HL-60/S4 treated with phorbol 12-myristate 13-acetate at 8.2 ng/mL for 4 days and 3 days (cell line): ENCODE measurements around the gene CREG1.
"Not testable (repeated sequence)": the region's sequence is repeated elsewhere in the genome, so short reads cannot be mapped to it uniquely, and the experiment has no call there.

Experiments used
- in situ Hi-C: fragments of 300-500 bp; cut with MboI; formaldehyde crosslinking; loops from 2 replicates; pipeline ENCODE4 v1.15.0; 2022; ENCODE audit warnings: low sequenced_read_pairs

Gene CREG1

GRCh38 chr1:167553136-167554027, at the start of gene CREG1:
Gene CREG1, minus strand, starts transcription at chr1:167553762.
- in situ Hi-C loops, result no loop called here

- in situ Hi-C loops, result no loop called here
Observed at GRCh38 chr1:167602840-167603239, 49.3 kb upstream of the CREG1 start.

DNA sequence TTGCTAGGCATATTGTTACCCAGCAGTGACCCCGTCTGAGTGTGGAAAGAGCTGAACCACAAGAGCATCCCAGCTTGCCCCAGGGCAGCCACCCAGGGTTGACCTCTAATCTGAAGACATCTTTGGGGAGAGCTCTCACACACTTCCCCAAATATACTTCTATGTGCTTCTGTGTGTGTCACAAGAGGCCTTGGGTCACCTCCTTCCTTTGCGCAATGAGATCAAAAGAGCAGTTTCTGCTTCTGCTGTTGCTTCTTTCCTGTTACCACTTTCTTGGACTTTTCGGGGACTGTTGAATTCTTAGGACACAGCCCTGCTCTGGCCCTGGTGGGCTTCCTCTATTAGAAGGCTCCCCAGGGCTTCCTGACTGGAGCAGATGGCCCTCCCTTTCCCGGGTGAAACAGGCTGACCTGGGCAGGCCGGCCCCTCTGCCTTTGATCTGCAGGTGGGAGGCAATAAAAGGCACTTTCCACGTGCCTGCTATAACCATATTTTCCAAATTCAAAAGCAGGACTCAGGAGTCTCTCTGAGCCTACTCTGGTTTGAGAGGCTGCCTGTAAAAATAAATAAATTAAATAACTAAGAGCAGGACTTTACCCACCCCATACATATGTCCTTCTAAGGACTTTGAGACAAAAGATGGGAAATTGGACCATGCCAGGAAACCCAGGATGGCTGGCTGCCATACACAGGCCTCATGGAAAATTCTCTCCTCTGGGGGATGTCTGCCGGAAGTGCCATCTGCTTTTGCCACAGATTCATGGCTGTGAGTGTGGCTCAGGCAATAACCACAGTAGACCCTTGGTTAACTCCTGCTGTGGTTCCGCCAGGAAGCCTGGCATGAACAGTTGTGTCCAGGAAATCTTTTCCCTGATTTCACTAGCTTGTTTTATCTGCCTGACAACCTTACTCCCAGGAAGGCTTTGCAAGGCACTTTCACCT, 48.2 kb upstream of the CREG1 start:
- in situ Hi-C loops, result no loop called here

DNA sequence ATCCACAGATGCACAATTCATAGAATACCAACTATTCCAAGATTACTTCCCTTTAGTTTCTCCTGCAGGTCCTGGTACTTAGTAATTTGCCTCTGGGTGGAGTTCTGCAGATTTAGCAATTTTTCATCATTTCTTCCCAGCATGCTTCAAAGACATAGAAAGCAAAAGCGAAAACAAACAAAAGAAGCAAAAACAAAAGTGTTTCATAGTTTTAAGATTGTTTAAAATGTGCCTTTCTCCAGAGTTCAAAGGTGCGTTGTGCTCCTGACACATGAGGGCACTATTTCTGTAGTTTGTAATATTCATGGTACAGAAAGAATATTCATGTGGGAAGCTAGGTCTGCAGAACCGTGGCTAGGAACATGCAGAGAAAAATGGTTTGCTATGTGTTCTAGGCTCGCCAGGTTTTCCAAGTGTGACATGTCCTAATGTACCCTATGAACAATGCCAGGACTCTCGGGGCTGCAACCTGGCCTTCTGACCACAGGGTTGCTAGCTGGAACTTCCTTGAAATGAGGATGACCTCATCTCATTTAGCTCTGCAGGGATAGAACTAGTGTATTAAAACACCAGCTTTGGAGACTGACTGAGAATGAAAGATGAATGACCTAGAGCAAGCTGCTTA, 46.5 kb upstream of the CREG1 start:
- in situ Hi-C loops, result no loop called here

- in situ Hi-C loops, result no loop called here
Observed at GRCh38 chr1:167594822-167595221, 41.3 kb upstream of the CREG1 start.

DNA sequence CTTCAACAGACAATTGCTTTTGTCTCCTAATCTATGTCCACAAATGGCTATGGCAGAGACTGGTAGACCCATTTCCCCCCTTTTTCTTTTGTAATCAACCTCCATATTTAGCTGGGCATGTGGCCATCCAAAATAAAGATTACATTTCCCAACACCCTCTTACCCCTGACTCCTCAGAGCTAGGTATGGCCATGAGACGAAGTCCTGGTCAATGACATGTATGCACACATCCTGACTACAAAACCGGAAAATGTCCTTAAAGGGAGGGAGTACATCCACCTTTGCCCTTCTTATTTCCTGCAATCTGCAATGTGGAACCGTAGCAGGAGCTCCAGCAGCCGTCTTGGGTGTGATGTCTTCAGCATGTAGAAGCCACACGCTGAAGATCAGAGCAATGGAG, 40.3 kb upstream of the CREG1 start:
- in situ Hi-C loops, result no loop called here

DNA sequence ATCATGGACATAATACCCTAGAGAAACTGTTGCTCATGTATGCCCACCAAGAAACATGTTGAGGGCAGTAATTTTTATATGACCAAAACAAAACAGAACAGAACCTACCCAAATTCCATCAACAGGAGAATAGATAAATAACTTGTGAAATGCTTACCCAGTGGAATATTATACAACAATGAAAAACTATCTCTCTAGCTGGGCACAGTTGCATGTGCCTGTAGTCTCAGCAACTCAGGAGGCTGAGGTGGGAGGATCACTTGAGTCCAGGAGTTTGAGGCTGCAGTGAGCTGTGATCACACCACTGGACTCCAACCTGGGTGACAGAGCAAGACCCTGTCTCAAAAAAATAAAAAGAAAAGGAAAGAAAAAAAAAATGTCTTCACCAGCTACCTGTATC, 38.9 kb upstream of the CREG1 start:
- in situ Hi-C loops, result no loop called here

DNA sequence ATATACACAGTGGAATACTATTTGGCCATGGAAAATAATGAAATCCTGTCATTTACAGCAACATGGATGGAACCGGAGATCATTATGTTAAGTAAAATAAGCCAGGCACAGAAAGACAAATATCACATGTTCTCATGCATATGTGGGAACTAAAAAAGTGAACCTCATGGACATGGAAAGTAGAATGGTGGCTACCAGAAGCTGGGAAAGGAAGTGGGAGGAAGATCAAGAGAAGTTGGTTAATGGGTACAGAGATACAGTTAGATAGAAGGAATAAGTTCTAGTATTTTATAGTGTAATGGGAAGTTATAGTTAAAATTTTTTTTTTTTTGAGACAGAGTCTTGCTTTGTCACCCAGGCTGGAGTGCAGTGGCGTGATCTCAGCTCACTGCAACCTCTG, 34.8 kb upstream of the CREG1 start:
- in situ Hi-C loops, result no loop called here

GRCh38 chr1:167587872-167588271, 34.3 kb upstream of the CREG1 start:
- in situ Hi-C loops, result no loop called here

DNA sequence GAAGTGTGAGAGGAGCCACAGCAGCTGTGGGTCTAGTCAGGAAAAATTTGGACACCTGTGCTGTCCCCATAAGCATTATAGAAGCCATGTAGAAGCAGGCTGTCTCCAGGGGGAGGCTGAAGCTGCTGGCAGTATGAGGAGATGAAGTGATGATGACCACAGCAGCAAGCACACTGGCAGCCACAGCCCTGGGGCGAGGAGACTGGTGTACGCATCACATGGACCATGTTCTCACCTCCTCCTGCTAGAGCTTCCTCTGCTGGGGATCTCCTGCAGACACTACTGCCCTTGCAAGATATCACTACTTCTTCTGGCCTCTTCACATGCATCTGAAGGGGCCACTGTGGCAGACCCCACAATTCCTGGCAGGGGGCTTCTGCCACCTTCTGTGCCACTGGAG, 33.8 kb upstream of the CREG1 start:
- in situ Hi-C loops, result no loop called here

DNA sequence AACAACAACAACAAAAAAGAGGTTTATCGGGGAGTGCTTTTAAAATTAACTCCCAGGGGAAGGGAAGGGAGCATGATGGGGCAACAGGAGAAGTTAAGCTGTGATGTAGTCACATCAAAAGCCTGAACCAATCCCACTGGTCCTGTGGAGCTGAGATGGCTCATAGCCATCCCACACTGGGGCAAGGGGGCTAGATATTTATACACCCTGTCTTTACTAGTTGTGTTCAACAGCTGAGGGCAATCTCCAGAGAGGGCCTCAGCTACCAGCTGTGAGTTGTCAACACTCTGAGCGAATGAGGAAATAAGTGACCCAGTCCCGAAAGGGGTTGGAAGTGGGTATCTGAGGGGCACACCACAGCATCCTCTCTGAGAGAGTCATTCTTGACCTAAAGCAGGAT, 31.0 kb upstream of the CREG1 start:
- in situ Hi-C loops, result no loop called here

- in situ Hi-C loops, result no loop called here
Observed at GRCh38 chr1:167582722-167583121, 29.2 kb upstream of the CREG1 start.

- in situ Hi-C loops, result no loop called here
Observed at GRCh38 chr1:167582064-167582463, 28.5 kb upstream of the CREG1 start.

GRCh38 chr1:167579986-167580385, 26.4 kb upstream of the CREG1 start:
- in situ Hi-C loops, result no loop called here

- in situ Hi-C loops, result no loop called here
Observed at GRCh38 chr1:167578939-167579521, 25.5 kb upstream of the CREG1 start.

DNA sequence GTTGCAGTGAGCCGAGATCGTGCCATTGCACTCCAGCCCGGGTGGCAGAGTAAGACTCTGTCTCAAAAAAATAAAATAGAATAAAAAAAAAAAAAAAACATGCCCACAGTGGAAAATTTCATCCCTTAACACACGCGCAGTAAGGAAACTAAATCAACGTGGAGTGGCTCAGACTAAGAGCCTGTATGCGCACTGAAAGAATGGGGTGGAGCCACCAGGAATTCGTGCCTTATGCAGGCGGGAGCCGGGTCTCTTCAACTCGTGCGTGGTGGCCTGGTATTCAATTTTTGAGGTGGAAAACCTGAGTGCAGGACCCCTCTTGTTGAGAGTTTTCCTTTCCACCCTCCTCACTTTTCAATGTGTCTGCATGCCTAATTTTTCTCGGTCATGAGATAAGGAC, 22.1 kb upstream of the CREG1 start:
- in situ Hi-C loops, result no loop called here

DNA sequence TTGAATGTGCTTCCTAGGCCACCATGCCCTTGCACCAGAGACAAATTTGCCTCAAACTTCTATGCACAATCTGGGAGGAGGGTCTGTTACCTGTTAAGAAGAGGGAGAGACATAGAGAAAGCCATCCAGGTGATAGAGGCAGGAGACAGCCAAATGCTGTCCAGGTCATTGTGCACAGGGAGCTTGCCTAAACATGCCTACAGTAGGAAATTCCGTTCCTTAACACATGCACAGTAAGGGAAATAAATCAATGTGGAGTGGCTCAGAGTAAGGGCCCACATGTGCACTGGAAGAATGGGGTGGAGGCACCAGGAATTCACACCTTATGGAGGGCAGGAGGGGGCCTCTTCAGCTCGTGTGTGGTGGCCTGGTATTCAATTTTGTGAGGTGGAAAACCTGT, 19.5 kb upstream of the CREG1 start:
- in situ Hi-C loops, result no loop called here

DNA sequence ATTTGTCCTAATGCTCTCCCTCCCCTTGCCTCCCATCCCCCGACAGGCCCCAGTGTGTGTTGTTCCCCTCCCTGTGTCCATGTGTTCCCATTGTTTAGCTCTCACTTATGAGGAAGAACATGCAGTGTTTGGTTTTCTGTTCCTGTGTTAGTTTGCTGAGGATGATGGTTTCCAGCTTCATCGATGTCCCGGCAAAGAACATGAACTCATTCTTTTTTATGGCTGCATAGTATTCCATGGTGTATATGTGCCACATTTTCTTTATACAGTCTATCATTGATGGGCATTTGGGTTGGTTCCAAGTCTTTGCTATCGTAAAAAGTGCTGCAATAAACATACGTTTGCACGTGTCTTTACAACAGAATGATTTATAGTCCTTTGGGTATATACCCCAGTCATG, 17.1 kb upstream of the CREG1 start:
- in situ Hi-C loops, result not testable (repeated sequence)

DNA sequence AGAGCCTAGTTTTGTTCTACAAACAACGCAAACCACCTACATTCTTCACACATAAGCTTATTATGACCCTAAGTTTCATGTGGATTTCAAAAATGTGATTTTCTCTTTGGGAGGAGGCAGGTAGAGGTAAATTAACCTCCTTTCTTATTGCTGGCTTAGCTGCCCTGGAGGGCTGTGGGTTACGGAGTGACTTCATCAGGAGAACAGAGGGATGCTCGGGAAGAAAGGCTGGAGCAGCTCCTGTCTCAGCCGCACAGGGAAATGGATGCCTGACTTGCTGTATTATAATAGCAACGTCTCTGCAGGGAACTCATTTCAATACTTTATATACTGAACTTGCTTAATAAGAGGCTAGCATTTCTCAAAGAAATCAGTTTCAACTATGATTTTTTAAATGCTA, 14.1 kb upstream of the CREG1 start:
- in situ Hi-C loops, result no loop called here

GRCh38 chr1:167566766-167567165, 13.2 kb upstream of the CREG1 start:
- in situ Hi-C loops, result no loop called here

DNA sequence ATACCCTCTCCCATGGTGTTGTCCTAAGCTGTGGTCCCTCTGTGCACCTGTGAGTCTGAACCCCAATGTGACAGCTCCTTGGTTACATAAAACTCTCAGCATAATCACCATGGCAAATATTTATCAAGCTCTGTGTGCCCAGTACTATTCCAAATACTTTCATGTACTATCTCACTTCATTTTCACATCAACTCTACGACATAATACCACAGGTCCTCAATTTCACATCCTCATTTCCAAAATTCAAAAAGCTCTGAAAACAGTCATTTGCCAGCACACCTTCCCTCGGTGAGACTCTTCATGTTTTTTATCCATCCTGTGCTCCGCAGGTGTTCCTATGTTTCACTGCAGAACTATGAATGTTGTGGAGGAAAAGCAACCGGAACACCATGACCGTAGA, 12.4 kb upstream of the CREG1 start:
- in situ Hi-C loops, result no loop called here
